Measurements from ENCODE around the gene ZNF263. TPM values are rescaled to one million over a fixed set of nuclear protein-coding genes. Genes with fewer than 3 reads are reported as not detected.

Gene ZNF263
- total and polyA plus RNA-seq, 10 of the 15 experiments (the other 5 are each of a cell fraction or from before 2014, with no cell fraction given) = 4.7 to 45.6 (median 24.5) TPM

GRCh38 chr16:3234543-3234856 is 48.8 kb upstream of the ZNF263 start:
- H3K4me3 ChIP-seq = peak overlapping the region; percentile 93
- FAIRE-seq = no peak
- no peak for DNase-seq (ENCODE audit: low read depth, low spot score)

More at GRCh38 chr16:3234543-3234856, 48.8 kb upstream of the ZNF263 start:
- intact Hi-C loops (cut with micrococcal nuclease; ENCODE audit: unreplicated experiment) = no loop called here
- H3K9me3 ChIP-seq (replicated peaks; ENCODE audit: control insufficient read depth, insufficient read depth, low read length) = peaks cover 9% of the 10 kb centered on the region; the same call in 2 of the 3 replicates
- peaks cover 0 to 7% of the 10 kb centered on the region in 2 experiments; a peak in 2 of 4 replicates for H3K36me3 ChIP-seq (ENCODE audit: control insufficient read depth in 2 of 2, insufficient read depth in 2 of 2, low read length in 1 of 2)
- ChIA-PET RAD21 (ENCODE audit: unreplicated experiment) (no interaction called here), POLR2A (interaction anchor here (0.9 to 1.1 kb wide), 3 partner anchors 32 to 71 kb away, joined by 3 to 8 read pairs (median 3); partner anchors contain the start of gene ZNF263), CTCF (interaction anchor here (0.8 to 1.1 kb wide), 2 partner anchors 105 to 223 kb away, joined by 3 to 5 read pairs; no protein-coding TSS in a partner anchor), SMC1A (ENCODE audit: uncharacterized antibody, unreplicated experiment) (interaction anchor here (0.8 to 1.6 kb wide), 2 partner anchors 32 to 48 kb away, joined by 3 to 5 read pairs; partner anchors contain the start of gene ZNF263)
- peak overlapping the region; percentile 96 for H3K27ac ChIP-seq (ENCODE audit: control insufficient read depth, insufficient read depth)
- in situ Hi-C loops (cut with MboI) = no loop called here
- H3K27me3 ChIP-seq (replicated peaks in 1 of 2; ENCODE audit: control insufficient read depth in 2 of 2, insufficient read depth in 2 of 2, low read length in 1 of 2) = no peaks in the 10 kb centered on the region
- ATAC-seq = no peak
- no TSS peak for BruUV-seq (replicated peaks)
- no peaks in the 10 kb centered on the region for H4K20me1 ChIP-seq (ENCODE audit: control insufficient read depth, insufficient read depth)
- peak overlapping the region; percentile 80 for H3K4me2 ChIP-seq (ENCODE audit: control insufficient read depth, insufficient read depth)
- peak overlapping the region; percentile 79 for H3K9ac ChIP-seq (ENCODE audit: control insufficient read depth, insufficient read depth, low read length)
- H3K4me1 ChIP-seq (ENCODE audit: control insufficient read depth, insufficient read depth, low read length) = no peaks in the 10 kb centered on the region
- WGBS (ENCODE audit: insufficient coverage, insufficient replicate concordance, low lambda C conversion rate, missing lambda C conversion rate) = under 1% methylated on average over 13 of the region's 18 CpGs
- H2AFZ ChIP-seq (ENCODE audit: control insufficient read depth, low read depth, low read length) = peak overlapping the region; percentile 100
- TF ChIP-seq ATF2 (IDR thresholded peaks at IDR 0.05; ENCODE audit: low read length) = no peak
- no peak for TF ChIP-seq JUND (IDR thresholded peaks at IDR 0.05; ENCODE audit: low read depth, low read length)
- no peak for TF ChIP-seq POLR2A (IDR thresholded peaks at IDR 0.05; ENCODE audit: low read depth, low read length)
- TF ChIP-seq NR2C1 (IDR thresholded peaks at IDR 0.05) = no peak
- TF ChIP-seq STAT1 (conservative IDR thresholded peaks at IDR 0.05) = no peak
- no peak for TF ChIP-seq SMAD1 (IDR thresholded peaks at IDR 0.05; ENCODE audit: low read depth, partially characterized antibody)
- no peak for TF ChIP-seq ZNF687 (IDR thresholded peaks at IDR 0.05)
- no peak for TF ChIP-seq SREBF1 (IDR thresholded peaks at IDR 0.05; ENCODE audit: low read length)
- no peak for TF ChIP-seq YY1 (IDR thresholded peaks at IDR 0.05; ENCODE audit: low read depth, low read length)
- H3K79me2 ChIP-seq (ENCODE audit: control insufficient read depth, insufficient read depth, low read length) = peaks cover 10% of the 10 kb centered on the region
